HG03060 (cell line): ENCODE measurements around the gene VPS37D.
"Not testable (repeated sequence)": the region's sequence is repeated elsewhere in the genome, so short reads cannot be mapped to it uniquely, and the experiment has no call there.

Experiments
- ATAC-seq: cut with Tn5 transposase; IDR thresholded peaks from one replicate; pipeline ENCODE4 v1.9.1; 2021; ENCODE audit warnings: low read depth, moderate number of reproducible peaks; ENCODE audit not compliant: unreplicated experiment

Gene VPS37D

DNA sequence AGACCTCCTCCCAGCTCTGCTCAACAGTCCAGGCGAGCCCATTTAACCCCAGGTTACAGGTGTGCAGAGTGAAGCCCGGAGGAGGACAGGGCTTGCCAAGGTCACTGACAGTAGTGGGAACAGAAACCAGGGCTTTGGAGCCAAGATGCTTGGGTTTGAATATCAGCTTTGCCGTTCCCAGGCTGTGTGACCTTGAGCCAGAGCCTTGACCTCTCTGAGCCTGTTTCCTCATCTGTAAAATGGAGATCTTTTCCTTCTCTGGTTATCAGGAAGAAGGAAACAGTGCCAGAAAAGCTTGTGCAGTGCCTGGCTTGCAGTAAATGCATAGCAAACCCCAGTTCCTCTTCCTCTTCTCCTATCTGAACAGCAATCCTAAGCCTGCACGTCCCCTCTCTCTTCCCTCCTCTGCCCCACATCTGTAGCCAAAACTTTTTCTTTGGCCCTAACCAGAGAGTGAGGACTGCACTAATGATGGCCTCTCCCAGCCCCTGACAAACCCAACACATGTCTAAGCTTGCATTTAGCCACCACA is 21.9 kb upstream of the VPS37D start:
- ATAC-seq, result no peak

DNA sequence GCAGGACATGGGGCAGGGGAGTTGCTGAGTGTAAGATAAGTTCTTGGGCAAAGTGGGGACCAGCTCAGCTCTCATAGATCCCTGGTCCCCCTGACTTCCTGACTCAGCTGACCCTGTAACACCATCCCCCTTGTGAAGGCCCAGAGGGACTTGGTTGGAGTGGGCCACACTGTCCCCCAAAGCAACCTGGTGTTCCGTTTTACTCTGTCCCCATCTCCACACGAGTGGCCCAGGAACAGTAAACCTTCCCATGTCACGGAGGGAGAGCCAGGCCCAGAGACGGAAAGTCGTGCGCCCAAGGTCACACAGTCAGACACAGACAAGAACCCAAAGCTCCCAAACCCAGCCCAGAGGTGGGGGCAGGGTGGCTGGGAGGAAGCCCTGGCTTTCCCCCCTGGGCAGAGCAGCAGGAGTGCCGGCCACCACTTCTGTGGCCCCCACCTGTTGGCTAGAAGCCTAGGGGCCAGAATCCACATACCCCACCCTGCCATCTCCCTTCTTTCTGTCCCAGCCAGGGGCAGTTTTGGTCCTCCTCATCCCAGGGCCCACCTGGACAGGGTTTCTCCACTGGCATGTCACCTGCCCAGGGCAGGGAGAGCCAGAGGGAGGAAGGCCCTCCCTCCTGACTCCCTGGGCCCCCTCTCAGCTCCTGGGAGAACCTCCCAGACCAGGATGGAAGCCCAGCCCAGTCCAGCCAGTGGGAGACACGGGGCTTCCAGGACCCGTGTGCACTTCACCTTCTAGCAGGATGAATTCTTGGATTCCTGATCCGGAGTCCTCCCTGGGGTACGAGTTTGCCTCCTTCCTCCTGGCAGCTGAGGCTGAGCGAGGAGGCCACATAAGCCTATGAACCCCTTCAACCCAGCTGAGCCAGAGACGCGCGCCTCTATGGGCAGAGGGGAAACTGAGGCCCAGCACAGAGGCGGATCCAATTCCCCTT is 20.6 kb upstream of the VPS37D start:
- no peak for ATAC-seq

DNA sequence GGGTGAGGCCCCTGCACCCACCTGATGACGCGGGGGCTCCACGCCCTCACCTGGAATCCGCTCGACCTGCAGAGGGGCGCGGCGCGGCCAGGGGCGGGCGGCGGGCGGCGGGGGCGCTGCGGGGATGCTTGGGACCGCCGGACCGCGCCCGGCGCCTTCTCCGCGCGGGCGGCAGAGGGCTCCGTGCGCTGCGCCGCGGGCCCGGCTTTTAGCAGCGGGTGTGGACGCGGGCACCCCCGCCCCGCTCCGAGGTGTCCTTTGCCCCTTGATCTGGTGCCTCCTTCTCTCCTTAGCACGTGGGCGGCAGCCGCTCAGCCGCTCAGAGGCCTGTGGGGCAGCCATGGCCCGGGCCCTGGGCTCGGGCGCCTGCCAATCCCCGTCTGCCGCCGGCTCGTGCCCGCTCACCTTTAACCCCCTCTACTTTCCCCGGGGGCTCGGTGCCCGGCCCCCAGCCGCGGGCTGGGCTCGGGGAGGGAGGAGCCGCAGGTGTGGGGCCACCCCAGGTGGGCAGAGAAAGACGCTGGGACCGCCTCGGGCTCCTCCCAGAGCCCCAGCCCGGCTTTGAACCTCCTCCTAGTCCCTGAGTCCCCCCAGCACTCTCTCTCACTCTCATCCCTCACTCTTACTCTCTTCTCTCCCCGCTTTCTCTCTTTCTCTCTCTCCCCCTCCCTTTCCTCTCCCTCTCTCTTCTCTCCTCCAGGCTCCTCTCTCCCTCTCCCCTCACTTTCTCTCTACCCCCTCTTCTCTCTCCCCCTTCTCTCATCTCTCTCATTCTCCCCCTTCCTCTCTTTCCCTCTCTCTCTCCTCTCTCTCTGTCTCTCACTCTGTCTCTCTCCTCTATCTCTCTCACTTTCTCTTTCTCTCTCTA is 19.7 kb upstream of the VPS37D start:
- ATAC-seq, result no peak

DNA sequence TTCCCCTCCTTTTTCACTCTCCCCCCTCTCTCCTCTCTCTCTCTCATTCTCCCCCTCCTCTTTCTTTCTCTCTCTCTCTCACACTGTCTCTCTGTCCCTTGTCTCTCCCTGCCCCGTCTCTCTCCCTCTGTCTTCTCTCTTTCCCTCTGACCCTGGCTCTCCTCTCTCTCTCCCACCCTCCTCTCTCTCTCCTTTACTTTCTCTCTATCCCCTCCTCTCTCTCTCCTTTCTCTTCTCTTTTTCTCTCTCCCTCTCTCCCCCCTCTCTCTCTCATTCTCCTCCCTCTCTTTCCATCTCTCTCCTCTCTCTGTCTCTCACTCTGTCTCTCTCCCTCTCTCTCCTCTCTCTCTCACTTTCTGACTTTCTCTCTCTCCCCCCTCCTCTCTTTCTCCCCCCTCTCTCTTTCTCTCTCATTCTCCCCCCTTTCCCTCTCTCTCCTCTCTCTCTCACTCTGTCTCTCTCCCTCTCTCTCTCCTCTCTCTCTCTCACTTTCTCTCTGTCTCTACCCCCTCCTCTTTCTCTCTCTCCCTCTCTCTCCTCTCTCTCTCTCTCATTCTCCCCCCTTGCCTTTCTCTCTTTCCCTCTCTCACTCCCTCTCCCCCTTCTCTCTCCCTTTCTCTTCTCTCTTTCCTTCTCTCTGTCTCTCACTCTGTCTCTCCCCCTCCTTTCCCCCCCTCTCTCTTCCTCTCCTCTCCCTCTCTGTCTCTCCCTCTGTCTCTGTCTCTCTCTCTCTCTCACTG is 18.9 kb upstream of the VPS37D start:
- no peak for ATAC-seq

DNA sequence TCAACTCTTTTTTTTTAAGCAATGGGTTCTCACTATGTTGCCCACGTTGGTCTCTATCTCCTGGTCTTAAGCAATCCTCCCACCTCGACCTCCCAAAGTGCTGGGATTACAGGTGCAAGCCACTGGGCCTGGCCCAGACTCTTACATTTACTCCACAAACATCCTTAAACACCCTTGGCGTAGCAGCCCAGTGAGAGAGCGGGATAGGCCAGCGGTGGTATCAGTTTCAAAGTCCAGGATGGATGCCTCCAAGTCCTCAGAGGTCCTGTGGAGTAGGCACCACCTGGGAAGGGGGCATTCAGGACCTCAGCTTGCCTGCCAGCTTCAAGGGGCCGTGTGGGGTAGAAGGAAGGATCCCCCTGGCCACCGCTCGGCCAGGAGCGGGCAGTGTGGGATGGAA is 18.1 kb upstream of the VPS37D start:
- no peak for ATAC-seq

DNA sequence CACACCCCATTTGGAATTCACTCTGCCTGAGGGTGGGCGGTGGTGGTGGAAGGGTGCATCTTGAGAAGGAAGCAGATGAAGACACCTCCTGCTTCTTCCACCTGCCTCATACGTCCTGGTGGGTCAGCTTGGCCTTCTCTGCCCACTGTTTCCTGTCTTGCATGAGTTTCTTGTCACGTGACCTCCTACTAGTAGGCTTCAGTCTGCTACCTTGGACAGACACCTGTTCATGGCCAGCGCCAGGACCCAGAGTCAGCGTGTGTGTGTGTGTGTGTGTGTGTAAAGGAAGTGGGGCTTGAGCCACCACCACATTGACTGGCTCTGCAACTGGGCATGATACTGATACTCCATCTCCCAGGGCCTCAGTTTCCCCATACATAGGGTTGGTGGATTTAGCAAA is 17.1 kb upstream of the VPS37D start:
- ATAC-seq, result no peak

DNA sequence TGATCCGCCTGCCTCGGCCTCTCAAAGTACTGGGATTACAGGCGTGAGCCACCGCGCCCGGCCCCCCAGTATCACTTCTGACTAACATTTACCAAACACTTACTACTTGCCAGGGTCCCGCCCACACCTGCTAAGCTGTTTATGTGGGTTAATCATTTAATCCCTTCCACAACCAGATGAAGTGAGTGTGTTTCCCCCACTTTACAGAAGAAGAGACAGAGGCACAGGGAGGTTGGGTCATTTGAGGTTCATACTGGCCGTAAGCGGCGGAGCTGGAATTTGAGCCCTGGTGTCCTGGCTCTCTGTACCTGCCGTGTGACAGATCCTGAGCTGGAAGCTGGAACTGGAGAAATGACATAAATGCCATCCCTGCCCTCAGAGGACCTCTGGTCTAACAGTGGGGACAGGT is 15.1 kb upstream of the VPS37D start:
- no peak for ATAC-seq

DNA sequence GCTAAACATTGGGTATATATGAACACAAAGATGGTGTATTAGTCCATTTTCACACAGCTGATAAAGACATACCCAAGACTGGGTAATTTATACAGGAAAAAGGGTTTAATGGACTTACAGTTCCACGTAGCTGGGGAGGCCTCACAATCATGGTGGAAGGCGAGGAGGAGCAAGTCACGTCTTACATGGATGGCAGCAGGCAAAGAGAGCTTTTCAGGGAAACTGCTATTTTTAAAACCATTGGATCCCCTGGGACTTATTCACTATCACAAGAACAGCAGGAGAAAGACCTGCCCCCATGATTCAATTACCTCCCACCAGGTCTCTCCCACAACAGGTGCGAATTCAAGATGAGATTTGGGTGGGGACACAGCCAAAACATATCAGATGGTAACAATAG is 12.3 kb upstream of the VPS37D start:
- ATAC-seq, result not testable (repeated sequence)

DNA sequence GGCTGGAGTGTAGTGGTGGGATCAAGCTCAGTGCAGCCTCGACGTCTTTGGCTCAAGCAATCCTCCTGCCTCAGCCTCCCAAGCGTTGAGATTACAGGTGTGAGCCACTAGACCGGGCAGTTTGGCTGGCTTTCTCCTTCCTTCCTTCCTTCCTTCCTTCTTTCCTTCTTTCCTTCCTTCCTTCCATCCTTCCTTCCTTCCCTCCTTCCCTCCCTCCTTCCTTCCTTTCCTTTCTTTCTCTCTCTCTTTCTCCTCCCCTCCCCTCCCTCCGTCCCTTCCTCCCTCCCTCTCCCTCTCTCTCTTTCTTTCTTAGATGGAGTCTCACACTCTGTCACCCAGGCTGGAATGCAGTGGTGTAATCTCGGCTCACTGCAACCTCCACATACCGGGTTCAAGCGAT is 7.6 kb upstream of the VPS37D start:
- ATAC-seq, result no peak

DNA sequence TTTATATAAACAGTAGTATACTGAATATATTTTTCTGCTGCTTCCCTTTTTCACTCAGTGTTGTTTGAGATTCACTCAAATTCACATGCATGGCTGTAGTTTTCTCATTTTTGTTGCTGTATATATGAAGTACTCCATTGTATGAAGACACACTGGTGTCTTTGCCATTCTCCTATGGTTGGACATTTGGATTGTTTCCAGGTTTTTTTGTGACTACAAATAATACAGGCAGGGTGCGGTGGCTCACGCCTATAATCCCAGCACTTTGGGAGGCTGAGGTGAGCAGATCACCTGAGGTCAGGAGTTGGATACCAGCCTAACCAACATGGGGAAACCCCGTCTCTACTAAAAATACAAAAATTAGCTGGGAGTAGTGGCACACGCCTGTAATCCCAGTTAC is 7.0 kb upstream of the VPS37D start:
- ATAC-seq, result not testable (repeated sequence)

DNA sequence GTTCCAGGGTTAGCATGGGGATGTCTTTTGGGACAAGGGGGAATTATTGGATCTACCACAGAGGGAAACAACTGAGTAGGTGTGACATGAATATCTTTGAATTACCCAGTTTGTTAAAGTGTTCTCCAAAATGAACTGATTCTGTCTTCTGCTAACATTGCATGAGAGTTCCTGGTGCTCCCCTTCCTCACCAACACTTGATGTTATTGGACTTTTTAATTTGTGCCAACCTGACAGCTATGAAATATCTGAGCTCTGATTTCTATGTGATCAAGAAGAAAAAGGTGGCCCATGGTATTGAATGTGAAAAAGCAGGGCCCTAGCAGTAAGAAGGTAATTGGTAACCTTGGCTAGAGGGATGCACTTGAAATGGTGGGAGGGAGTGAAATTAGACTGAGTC is 4.6 kb upstream of the VPS37D start:
- ATAC-seq, result no peak

DNA sequence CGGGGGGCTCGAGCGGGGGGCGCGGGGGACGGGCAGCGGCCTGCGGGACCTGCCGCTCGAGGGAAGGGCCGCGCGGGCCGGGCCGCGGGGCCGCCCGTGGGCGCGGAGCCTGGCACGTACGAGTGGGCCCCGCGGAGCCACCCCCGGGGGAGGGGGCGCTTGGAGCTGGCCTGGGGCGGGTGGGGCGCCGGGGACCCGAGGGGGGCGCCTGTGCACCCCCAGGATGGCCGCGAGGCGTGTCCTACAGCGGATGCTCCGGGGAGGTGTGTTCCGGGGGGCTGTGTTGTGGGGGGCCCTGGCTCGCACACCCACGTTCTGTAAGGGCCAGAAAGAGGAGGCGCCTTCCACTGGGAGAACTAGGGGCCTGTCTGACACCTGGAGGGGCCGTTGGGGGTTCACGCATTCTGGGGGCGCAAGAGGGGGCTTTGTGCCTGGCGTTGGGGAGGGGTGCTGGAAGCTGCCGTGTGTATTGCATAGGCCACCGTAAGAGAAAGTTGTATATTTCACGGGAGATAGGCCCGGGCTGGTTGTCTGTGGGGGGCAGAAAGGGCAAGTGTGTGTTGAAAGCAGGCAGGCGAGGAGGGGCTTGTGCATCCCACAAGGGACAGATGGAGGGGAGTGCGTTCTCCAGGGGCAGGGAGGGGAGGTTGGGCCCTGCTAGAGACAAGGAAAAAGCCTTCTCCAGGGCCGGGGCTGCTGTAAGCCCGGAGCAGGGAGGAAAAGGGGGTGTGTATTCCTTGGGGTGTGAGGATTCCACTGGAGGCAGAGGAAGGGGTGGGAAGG is 663 bp downstream of the VPS37D start:
- ATAC-seq, result no peak

DNA sequence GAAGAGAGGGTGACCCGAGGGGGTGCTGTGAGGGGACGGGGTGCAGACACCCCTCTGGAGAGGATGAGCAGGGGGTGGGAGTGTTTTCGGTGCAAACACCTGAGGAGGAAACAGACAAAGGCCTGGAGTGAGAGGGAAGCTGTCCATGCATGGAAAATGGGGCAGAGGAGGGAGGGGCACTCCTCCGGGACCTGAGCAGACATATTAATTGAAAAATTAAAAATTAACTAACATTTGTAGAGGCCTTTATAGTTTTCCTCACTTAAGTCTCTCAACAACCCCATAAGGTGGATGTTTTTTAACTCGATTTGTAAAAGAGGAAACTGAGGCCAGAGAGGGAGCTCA is 1.2 kb downstream of the VPS37D start:
- ATAC-seq, result no peak

DNA sequence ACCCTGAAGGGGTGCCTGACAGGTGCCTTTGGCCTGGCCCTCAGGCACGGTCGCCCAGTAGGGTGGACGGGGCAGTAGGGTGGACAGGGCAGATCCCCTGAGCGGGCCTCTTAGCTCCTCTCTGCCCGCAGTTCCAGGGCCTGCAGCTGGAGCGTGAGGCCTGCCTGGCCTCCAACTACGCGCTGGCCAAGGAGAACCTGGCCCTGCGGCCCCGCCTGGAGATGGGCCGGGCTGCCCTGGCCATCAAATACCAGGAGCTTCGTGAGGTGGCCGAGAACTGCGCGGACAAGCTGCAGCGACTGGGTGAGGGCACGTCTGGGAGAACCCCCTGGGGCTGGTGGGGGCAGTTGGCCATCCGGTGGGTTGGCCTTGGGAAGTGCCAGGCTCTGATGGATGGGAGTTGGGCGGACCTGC is 1.7 kb downstream of the VPS37D start:
- no peak for ATAC-seq

DNA sequence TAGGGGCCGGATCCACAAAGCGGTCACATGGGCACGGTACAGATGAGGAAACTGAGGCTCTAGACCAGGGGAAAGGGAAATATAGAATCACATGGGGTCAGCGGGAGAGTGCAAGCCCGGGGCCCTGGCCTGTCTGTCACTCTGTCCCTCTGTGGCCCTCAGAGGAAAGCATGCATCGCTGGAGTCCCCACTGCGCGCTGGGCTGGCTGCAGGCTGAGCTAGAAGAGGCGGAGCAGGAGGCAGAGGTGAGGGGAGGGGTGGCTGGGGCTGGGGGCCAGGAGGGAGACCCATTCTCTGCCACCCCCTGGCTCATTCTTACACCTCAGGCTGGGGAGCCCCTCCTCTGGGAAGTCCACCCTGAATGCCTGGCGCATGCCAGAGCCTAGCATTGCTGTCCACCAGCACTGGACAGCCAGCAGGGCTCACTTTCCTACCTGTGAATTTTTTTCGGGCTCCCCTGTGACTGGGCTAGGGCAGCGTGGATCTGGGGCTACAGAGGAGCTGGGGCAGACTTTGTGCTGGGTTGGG is 2.3 kb downstream of the VPS37D start:
- ATAC-seq, result no peak

DNA sequence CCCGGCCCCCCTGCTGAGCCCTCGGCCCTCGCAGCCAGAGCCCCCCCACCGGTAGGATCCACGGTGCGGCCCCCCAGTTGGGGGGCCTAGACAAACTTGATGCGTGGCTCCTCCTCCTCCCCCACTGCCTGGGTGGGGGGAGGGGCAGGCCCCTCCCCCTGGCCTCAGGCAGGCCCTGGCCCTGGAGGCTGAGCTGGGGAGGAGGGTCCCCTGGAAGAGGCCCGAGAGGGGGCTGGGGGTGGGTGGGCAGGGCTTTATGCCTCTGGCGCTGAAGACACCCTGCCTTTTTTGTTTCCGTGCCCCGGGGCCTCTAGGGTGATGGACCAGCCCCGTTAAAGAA is 3.7 kb downstream of the VPS37D start:
- ATAC-seq, result no peak

DNA sequence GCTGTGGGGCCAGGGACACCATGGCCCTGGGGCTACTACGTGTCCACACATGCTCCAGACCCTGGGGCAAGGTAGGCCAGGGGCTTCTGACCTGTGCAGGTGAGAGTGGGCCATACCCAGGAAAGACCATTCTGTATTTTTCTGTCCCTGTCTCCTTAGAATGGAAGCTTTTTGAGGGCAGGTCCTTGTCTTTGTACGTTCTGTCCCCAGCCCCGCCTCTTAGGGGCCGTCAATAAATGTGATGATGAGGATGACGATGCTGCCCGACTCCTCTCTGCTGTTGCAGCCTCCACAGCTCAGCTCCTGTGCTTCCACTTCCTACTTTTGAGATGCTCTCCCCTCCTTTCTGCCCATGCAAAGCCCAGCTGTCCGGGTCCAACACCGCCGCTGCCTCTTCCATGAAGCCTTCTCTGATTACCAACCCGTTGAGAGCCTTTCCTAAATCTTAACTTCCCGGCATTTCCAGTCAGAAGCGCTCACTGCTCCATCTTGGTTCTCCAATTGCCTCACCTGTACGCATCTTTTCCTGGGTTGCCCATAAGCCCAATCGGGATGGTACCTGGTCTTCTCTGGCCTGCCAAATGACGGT is 4.3 kb downstream of the VPS37D start:
- no peak for ATAC-seq

DNA sequence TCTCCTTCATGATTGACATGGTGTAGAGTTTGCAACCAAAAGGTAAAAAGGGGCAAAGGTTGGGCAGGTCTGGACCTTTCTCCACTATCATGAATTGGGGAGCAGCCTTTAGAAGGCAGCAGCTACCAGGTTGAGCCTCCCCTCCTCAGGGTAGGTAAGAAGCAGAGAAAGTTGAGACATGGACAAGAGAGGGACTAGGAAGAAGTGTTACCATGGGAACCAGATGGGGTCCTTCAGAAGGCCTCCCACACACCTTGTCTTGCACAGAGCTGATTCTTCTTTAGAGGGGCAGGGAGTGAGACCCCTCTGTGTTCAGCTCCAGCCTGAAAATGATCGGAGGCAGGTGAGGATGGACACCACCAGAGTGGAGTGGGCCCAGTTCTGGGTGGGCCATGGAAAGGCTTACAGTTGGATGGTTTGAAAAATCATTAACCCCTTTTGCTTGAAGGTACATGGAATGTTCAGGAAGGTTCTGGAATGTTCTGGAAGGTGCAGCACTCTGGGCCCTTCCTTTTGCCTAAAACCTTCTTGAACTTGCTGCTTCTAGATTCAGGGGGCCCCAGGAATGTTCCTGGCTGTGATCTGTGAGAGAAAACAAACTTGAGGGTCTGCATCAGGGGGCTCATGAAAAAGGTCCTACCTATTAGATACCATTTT is 7.0 kb downstream of the VPS37D start:
- ATAC-seq, result no peak

DNA sequence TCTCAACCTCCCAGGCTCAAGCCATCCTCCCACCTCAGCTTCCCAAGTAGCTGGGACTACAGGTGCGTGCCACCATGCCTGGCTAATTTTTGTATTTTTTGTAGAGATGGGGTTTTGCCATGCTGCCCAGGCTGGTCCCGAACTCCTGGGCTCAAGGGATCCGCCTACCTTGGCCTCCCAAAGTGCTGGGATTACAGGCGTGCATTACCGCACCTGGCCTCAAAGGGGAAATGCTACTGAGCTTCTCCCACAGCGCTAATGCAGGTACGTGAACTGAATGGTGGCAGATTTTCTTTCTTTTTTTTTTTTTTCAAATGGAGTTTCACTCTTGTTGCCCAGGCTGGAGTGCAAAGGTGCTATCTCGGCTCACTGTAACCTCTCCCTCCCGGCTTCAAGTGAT is 8.4 kb downstream of the VPS37D start:
- ATAC-seq, result not testable (repeated sequence)
